Endothelial cell of umbilical vein (primary cell): ENCODE data around the gene EDARADD. TPM values are rescaled to one million over a fixed set of nuclear protein-coding genes. Genes with fewer than 3 reads are reported as not detected.

Source experiments
- BruUV-seq: library from RNA; stranded (reverse); fragments of 400-500 nt; replicated peaks from 2 replicates; lab custom pipeline; 2021; lab: Mats Ljungman, UMichigan
- CTCF ChIA-PET: fragments of 300-600, 350-600 bp; sonication (Branson Sonifier 250); formaldehyde crosslinking; loops from one replicate; lab custom pipeline; 2021; ENCODE audit warnings: antibody characterized with exemption, inconsistent platforms; lab: Charles Lee
- POLR2A ChIA-PET: fragments of 300-600, 350-600 bp; sonication (Branson Sonifier 250); formaldehyde crosslinking; loops from one replicate; lab custom pipeline; 2021; ENCODE audit warnings: antibody characterized with exemption, inconsistent platforms; lab: Charles Lee
- DNase-seq: peaks from one replicate; pipeline ENCODE4 v3.0.0-alpha.2; 2011; ENCODE audit warnings: low read depth, low spot score
- FAIRE-seq: peaks from 2 replicates; lab custom pipeline; 2011; peaks lifted over from hg19 to GRCh38; lab: Jason Lieb, UNC
- H2AFZ ChIP-seq: 2 replicates; pipeline ENCODE4 v1.6.0; 2012; ENCODE audit warnings: low read depth, low read length, control low read depth, inconsistent platforms
- H3K27ac ChIP-seq: 2 replicates; pipeline ENCODE4 v1.5.1; 2011; ENCODE audit warnings: low read depth, mild to moderate bottlenecking, control low read depth, low read length, moderate library complexity; ENCODE audit not compliant: insufficient read depth
- H3K27me3 ChIP-seq, 2 experiments: 2 replicates each; pipeline versions ENCODE4 v1.6.0 to v1.6.1; 2011; ENCODE audit warnings: low read length in 2 of 2, mixed read lengths in 1 of 2; ENCODE audit not compliant: control insufficient read depth in 2 of 2, insufficient read depth in 2 of 2
- H3K36me3 ChIP-seq, 2 experiments: 2 replicates in 1 of 2; 3 replicates in 1 of 2; pipeline ENCODE4 v1.5.1; 2011; ENCODE audit warnings: low read length in 2 of 2, mild to moderate bottlenecking in 1 of 2, moderate library complexity in 1 of 2; ENCODE audit not compliant: control insufficient read depth in 2 of 2, insufficient read depth in 2 of 2; ENCODE audit errors: extremely low read depth in 1 of 2
- H3K4me1 ChIP-seq: 3 replicates; pipeline ENCODE4 v1.5.1; 2011; ENCODE audit warnings: mild to moderate bottlenecking, low read length; ENCODE audit not compliant: control insufficient read depth, insufficient read depth; ENCODE audit errors: extremely low read depth
- H3K4me2 ChIP-seq: 2 replicates; pipeline ENCODE4 v1.6.1; 2011; ENCODE audit warnings: low read length, control low read depth, mixed read lengths; ENCODE audit not compliant: insufficient read depth
- H3K4me3 ChIP-seq, 3 experiments: fragments of 200-600 bp in 1 of 3; sonication (generic), shearing (Covaris generic) in 1 of 3; replicated peaks in 1 of 3; 2 replicates each; pipeline ENCODE4 v1.5.1; 2011 to 2016; ENCODE audit warnings: control low read depth in 3 of 3, low read length in 3 of 3, mild to moderate bottlenecking in 2 of 3, inconsistent platforms in 1 of 3, low read depth in 1 of 3, moderate library complexity in 1 of 3; ENCODE audit not compliant: insufficient read depth in 1 of 3
- H3K79me2 ChIP-seq: 2 replicates; pipeline ENCODE4 v1.6.0; 2012; ENCODE audit warnings: low read length, inconsistent platforms; ENCODE audit not compliant: control insufficient read depth, insufficient read depth
- H3K9ac ChIP-seq: replicated peaks from 2 replicates; pipeline ENCODE3; 2011; ENCODE audit warnings: low read length, control low read depth; ENCODE audit not compliant: insufficient read depth; ENCODE audit errors: extremely low read depth
- H3K9me1 ChIP-seq: replicated peaks from 3 replicates; pipeline ENCODE4 v1.6.0; 2011; ENCODE audit warnings: mild to moderate bottlenecking, low read length; ENCODE audit not compliant: control insufficient read depth, insufficient read depth; ENCODE audit errors: extremely low read depth
- H3K9me3 ChIP-seq: replicated peaks from 2 replicates; pipeline ENCODE4 v1.5.1; 2012; ENCODE audit warnings: low read length, inconsistent platforms; ENCODE audit not compliant: control insufficient read depth, insufficient read depth
- H4K20me1 ChIP-seq: replicated peaks from 2 replicates; pipeline ENCODE3; 2011; ENCODE audit warnings: mild to moderate bottlenecking, low read length; ENCODE audit not compliant: control insufficient read depth, insufficient read depth; ENCODE audit errors: extremely low read depth
- EZH2 ChIP-seq: IDR thresholded peaks from 2 replicates; pipeline ENCODE4 v1.6.1; 2012; ENCODE audit warnings: borderline replicate concordance, low read depth, mild to moderate bottlenecking, moderate library complexity, low read length, inconsistent platforms; ENCODE audit not compliant: severe bottlenecking
- FOS ChIP-seq: IDR thresholded peaks from 2 replicates; pipeline ENCODE4 v1.6.1; 2011; ENCODE audit warnings: mild to moderate bottlenecking, low read length, moderate library complexity, borderline replicate concordance; ENCODE audit not compliant: insufficient read depth
- JUN ChIP-seq: IDR thresholded peaks from 2 replicates; pipeline ENCODE4 v1.6.1; 2011; ENCODE audit warnings: borderline replicate concordance, low read depth; ENCODE audit not compliant: insufficient read length, insufficient read depth
- MAX ChIP-seq: IDR thresholded peaks from 2 replicates; pipeline ENCODE4 v1.6.1; 2011; ENCODE audit not compliant: insufficient read depth, insufficient read length
- MYC ChIP-seq: IDR thresholded peaks from one replicate; pipeline ENCODE4 v1.6.1; 2011; ENCODE audit warnings: mild to moderate bottlenecking, low read depth, low read length
- POLR2A ChIP-seq: IDR thresholded peaks from 2 replicates; pipeline ENCODE4 v1.6.1; 2012; ENCODE audit warnings: low read depth, mild to moderate bottlenecking, control low read depth, low read length
- POLR2AphosphoS5 ChIP-seq: IDR thresholded peaks from 2 replicates; pipeline ENCODE4 v1.6.1; 2012; ENCODE audit warnings: low read depth, mild to moderate bottlenecking, control low read depth, low read length, moderate library complexity; ENCODE audit not compliant: insufficient read depth
- dilution Hi-C: fragments of 300-500 bp; cut with MboI; formaldehyde crosslinking; loops from one replicate; pipeline ENCODE4 v1.15.0; 2019; ENCODE audit warnings: low sequenced_read_pairs; ENCODE audit not compliant: extremely low pct_ligation_motif_present
- intact Hi-C: fragments of 100-400 bp; cut with micrococcal nuclease; formaldehyde crosslinking; loops from one replicate; pipeline ENCODE4 v1.10.0; 2022
- polyA plus RNA-seq, 4 experiments: library from polyadenylated mRNA; depleted of rRNA in 3 of 4; stranded (reverse) in 3 of 4; unstranded in 1 of 4; fragments of >200 nt; gene quantifications; 2 replicates each; pipeline versions ENCODE4 v1.2.1 to v1.2.3, GENCODE V29; 2011 to 2012; ENCODE audit warnings: missing spikeins in 1 of 4
- total RNA-seq: library from RNA; stranded (reverse); gene quantifications from 2 replicates; pipeline ENCODE4 v1.2.3, GENCODE V29; 2021

Gene EDARADD
- total and polyA plus RNA-seq, 2 donors (not counting 3 experiments of a cell fraction or from before 2014, with no cell fraction given), result not detected

GRCh38 chr1:236509647-236510401 is 115.7 kb downstream of the EDARADD start:
- BruUV-seq, result no TSS peak
- no peak overlapping the region for H3K4me3 ChIP-seq
- H2AFZ ChIP-seq, result no peak overlapping the region
- no peaks in the 10 kb centered on the region for H3K79me2 ChIP-seq
- FAIRE-seq (no peak), DNase-seq (no peak)
- H3K9me1 ChIP-seq, result no peaks in the 10 kb centered on the region
- H3K27me3 ChIP-seq, result peaks cover 2 to 5% of the 10 kb centered on the region in 2 experiments
- H3K4me1 ChIP-seq, result no peaks in the 10 kb centered on the region
- intact Hi-C loops, result no loop called here
- no peaks in the 10 kb centered on the region for H3K9me3 ChIP-seq
- H4K20me1 ChIP-seq, result no peaks in the 10 kb centered on the region
- POLR2A ChIA-PET, result no interaction called here
- TF ChIP-seq JUN, result no peak
- no peak for TF ChIP-seq MYC
- no peak for TF ChIP-seq FOS
- no peak for TF ChIP-seq EZH2
- no peak for TF ChIP-seq MAX
- no peak for TF ChIP-seq POLR2AphosphoS5
- TF ChIP-seq POLR2A, result no peak
- no peak overlapping the region for H3K4me2 ChIP-seq
- CTCF ChIA-PET, result interaction anchor here (1.9 kb wide), 1 partner anchor 15 kb away, joined by 6 read pairs; the partner anchor contains the start of gene LGALS8
- dilution Hi-C loops, result no loop called here
- no peak overlapping the region for H3K9ac ChIP-seq
- no peaks in the 10 kb centered on the region for H3K36me3 ChIP-seq
- no peak overlapping the region for H3K27ac ChIP-seq
